H4 (cell line): ENCODE results near the gene RAB3GAP2. TPM values are rescaled to one million over a fixed set of nuclear protein-coding genes. Genes with fewer than 3 reads are reported as not detected.
"Not testable (repeated sequence)": the region's sequence is repeated elsewhere in the genome, so short reads cannot be mapped to it uniquely, and the experiment has no call there.

ENCODE experiments used
- DNase-seq: peaks from one replicate; pipeline ENCODE4 v3.0.0-alpha.2; 2015; ENCODE audit warnings: low spot score
- total RNA-seq: library from RNA; depleted of rRNA; stranded (reverse); fragments of >200 nt; shearing (Covaris generic); gene quantifications from 2 replicates; pipeline ENCODE4 v1.2.3, GENCODE V29; 2014; rRNA removed

RAB3GAP2 gene, protein sequence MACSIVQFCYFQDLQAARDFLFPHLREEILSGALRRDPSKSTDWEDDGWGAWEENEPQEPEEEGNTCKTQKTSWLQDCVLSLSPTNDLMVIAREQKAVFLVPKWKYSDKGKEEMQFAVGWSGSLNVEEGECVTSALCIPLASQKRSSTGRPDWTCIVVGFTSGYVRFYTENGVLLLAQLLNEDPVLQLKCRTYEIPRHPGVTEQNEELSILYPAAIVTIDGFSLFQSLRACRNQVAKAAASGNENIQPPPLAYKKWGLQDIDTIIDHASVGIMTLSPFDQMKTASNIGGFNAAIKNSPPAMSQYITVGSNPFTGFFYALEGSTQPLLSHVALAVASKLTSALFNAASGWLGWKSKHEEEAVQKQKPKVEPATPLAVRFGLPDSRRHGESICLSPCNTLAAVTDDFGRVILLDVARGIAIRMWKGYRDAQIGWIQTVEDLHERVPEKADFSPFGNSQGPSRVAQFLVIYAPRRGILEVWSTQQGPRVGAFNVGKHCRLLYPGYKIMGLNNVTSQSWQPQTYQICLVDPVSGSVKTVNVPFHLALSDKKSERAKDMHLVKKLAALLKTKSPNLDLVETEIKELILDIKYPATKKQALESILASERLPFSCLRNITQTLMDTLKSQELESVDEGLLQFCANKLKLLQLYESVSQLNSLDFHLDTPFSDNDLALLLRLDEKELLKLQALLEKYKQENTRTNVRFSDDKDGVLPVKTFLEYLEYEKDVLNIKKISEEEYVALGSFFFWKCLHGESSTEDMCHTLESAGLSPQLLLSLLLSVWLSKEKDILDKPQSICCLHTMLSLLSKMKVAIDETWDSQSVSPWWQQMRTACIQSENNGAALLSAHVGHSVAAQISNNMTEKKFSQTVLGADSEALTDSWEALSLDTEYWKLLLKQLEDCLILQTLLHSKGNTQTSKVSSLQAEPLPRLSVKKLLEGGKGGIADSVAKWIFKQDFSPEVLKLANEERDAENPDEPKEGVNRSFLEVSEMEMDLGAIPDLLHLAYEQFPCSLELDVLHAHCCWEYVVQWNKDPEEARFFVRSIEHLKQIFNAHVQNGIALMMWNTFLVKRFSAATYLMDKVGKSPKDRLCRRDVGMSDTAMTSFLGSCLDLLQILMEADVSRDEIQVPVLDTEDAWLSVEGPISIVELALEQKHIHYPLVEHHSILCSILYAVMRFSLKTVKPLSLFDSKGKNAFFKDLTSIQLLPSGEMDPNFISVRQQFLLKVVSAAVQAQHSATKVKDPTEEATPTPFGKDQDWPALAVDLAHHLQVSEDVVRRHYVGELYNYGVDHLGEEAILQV (N-terminal part only)
- 8.3 and 10.6 TPM in 2 replicates for total RNA-seq

DNA sequence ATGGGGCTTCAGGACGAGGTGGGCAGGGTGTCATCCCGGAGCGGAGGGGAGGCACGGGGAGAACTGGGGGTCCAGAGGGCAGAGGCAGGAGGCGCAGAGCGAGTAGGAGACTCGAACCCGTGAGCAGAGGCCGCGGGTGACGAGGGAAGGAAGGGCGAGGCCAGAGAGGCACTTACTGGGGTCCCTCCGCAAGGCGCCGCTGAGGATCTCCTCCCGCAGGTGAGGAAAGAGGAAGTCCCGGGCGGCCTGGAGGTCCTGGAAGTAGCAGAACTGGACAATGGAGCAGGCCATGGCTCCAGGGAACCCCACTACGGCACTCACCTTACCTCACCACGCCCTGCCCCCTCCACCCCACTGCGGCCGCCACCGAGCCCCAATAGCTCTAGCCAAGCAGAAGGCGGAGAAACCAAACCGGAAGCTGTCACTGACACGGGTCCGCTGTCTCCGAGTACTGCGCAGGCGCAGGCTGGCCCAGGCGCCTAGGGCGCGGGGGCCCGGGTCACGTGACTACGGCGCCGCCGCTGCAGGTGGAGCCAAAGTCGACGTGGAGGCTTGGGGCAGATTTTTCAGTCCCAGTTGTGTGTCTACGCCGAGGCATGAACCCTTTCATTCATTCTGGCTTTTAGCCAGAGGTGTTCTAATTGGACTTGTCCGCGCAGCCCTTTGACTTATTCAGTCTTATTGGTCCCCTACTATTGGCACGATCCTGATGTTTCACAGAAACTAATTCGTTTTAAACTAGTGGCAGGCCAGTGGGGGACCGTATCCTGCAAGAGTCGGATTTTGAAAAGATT is at the start of gene RAB3GAP2:
Gene RAB3GAP2 (minus strand): TSS at position 407 of the 794 bp plus-strand sequence. CDS start 116 bp downstream, at position 291.
- DNase-seq, result peak; percentile 88

DNA sequence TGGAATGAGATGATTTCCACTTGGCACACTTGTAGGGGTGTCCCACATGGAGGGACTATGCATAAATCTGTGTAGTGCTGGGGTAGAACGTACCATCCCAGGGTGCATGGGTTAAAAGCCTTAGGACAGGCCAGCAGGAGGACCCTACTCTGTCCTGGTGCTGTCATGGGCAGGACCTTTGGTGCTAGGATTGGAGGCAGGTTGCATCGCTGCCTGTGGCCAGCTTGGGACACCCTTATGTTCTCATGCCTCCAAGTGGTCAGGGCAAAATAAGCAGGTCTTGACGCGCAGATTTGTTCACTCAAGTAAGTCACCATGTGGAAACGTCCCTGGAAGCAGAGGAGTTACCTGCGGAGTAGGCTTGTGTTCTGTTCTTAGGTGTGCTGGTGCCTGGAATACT is 49.5 kb upstream of the RAB3GAP2 start:
- DNase-seq, result no peak

DNA sequence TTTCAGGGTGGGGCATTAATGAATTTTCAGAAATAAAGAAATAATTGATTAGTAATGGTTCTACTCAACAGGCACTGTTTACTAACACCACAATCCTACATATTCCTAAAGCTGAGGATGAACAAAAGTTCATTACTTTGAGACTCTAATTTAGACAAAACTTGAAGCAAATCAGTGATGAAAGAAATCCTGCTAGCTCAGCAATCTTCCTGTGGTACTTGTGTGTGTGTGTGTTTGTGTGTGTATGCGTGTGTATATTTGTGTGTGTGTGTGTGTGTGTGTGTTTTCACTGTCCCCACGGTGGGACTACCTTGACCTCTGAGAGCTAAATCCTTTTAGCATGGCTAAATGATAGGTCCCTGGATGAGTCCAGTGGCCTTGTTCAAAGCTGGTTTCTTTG is 48.5 kb upstream of the RAB3GAP2 start:
- DNase-seq, result no peak

DNA sequence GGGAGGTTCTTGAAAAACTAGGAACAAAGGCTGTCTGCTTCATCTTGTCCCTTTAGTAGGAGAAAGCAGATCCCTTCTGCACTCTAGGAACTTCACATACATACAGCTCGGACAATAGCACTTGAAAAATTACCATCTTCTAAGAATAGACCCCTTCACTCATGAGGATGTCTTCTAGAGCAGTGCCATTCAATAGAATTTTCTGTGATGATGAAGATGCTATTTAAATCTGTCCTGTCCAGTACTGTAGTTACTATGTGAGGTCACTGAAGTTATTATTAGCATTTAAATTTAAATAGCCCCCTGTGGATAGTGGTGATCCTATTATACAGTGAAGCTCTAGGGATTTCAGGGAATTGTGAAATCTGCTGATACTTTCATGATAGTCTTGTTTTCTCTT is 46.4 kb upstream of the RAB3GAP2 start:
- no peak for DNase-seq

DNA sequence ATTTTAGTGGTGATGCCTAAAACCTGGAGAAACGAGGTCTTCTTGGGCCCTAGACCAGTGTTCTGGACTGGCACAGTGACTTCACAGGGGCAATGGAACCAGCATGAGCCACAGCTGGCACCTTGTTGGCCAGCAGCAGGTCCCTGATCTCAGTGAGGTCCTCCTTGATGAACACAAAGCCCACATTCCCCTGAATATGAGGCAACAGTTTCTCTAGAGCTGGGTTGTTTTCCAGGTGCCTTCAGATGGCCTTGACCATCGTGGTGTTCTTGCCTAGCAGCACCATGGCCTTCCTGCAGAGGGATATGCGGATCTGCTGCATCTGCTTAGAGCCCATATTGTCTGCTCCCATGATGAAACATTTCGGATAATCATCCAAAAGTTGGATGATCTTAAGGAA is 44.9 kb upstream of the RAB3GAP2 start:
- no peak for DNase-seq

DNA sequence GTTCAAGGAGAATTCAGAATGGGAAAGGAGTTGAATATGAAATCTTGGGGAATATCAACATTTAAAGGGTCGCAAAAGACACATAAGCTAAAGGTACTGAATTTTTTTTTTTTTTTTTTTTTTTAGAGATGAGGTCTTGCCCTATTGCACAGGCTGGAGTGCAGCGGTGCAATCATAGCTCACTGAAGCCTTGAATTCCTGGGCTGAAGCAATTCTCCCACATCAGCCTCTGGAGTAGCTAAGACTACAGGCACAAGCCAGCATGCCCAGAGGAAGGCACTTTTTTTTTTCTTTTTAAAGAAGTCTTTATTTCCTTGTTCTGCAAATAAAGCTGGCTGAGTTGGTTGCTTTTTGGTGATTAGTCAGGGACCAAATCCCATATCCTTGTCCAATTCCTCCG is 44.1 kb upstream of the RAB3GAP2 start:
- DNase-seq, result no peak

DNA sequence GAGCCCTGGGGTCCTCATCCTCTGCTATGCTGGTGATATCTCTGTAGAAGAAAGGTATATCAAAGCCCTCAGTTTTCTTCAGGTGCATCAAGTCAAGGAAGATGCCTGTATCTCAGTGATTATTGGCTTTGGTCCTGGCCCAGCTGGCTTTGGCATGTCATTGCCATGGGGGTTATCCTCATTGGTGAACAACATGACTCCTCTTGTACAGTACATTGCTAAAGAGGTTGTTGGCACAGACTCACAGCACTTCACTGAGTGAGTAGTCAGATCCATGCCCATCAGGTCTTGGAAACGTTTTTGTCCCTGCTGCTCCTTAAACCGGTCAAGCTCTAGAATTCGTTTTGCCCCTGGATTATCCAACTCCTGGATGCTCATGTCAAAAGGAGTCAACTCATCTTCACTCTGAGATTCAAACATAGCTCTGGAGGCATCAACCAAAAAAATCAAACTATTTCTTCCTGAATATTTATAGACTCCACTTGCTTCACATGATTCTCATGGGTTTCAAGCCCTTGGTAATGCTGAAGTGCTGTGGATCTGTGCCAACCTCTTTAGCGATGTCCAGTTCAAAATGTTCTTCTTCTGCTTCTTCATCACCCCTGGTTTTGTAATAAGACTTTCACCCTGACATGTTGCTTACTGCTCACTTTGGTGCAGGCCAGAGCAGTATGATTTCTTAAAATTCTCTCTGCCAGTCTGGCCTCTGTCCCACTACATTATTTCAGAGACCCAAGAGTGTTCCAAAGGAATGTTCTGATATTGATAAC is 43.0 kb upstream of the RAB3GAP2 start:
- DNase-seq, result no peak

DNA sequence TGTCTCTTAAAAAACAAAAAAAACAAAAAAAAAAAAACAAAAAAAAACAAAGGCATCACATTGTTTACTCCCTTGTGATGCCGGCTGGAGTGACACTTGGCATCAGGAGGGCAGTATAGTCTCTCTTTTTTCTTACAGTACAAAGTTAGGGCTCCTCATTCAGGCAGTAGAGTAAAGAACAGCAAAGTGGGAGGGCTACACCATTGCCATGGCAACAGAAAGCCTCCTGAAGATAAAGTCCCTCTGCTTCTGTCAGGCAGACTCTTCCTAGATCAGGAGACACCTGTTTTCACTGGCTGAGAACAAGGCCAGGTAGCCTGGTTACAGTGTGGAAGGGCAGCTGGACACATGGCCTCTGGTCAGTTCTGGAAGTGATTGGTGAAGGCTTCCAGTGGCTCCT is 41.3 kb upstream of the RAB3GAP2 start:
- DNase-seq, result no peak

DNA sequence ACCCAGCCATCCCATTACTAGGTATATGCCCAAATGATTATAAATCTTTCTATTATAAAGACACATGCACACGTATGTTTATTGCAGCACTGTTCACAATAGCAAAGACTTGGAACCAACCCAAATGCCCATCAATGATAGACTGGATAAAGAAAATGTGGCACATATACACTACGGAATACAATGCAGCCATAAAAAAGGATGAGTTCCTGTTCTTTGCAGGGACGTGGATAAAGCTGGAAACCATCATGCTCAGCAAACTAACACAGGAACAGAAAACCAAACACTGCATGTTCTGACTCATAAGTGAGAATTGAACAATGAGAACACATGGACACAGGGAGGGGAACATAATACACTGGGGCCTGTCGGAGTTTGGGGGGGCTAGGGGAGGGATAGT is 37.9 kb upstream of the RAB3GAP2 start:
- not testable (repeated sequence) for DNase-seq

DNA sequence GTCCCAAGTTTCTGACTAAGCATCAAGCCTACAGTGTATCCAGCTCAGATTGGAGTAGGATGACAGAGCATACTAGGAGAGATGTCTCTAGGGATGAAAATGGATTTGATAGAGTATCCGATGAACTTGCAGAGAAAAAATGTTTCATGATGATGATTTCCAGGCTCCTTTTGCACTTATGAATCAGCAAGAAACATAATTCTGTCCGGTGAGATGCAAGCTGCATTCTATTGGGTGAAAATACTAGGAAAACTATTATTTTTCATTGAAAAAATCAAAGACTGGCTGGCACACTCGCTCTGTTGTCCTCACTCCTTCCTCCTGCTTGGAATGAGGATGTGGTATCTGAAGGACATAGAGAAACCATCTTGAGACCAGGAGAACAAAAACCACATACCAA is 35.4 kb upstream of the RAB3GAP2 start:
- no peak for DNase-seq

DNA sequence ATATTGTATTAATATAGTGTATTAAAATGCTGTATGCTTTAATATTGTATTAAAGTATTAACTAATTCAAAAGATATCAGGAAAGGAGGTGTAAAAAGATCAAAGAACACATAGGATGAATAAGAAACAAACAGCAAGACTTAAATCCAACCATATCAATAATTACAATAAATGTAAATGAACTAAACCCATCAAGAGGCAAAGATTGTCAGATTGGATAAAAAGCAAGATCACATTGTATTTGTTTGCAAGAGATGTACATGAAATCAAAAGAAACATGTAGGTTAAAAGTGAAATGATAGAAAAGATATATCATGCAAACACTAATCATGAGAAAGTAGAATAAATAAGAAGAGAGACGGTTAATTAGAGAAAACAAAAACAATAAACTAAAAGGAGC is 34.1 kb upstream of the RAB3GAP2 start:
- no peak for DNase-seq

DNA sequence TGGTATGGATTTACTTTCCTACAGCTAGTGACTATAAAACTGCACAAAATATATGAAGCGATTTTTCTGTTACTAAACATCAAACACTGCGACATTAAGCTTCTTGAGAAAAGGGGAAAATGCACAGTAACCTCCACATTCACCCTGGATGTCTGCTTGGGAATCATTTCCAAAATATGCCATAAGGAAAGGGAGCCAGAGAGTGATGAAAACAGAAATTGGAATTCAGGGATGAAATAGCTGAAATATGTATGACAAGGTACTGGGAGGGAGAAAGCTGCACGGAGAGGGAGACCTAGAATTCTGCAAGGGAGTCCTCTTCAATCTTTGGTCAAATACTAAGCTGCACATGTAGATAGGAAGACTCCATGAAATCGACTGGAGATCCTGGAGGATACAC is 31.6 kb upstream of the RAB3GAP2 start:
- no peak for DNase-seq

DNA sequence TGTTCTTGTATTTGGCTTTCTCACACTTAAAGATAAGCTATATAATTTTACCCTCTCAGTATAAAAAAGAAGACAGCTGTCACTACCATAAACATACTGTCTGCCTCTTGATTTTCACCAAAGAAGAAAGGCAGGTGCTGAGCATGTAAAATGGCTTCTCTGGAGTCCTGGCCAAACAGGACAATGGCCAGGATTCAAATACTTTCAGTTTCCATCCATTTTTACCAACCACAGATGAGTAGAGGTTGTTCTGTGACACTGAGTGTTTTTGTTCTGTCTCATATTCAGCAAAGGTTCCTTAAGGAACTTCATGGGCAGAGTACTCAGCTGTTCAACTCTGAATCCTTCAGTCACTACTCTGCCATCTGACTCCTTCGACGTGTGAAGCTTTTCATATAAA is 29.4 kb upstream of the RAB3GAP2 start:
- no peak for DNase-seq

DNA sequence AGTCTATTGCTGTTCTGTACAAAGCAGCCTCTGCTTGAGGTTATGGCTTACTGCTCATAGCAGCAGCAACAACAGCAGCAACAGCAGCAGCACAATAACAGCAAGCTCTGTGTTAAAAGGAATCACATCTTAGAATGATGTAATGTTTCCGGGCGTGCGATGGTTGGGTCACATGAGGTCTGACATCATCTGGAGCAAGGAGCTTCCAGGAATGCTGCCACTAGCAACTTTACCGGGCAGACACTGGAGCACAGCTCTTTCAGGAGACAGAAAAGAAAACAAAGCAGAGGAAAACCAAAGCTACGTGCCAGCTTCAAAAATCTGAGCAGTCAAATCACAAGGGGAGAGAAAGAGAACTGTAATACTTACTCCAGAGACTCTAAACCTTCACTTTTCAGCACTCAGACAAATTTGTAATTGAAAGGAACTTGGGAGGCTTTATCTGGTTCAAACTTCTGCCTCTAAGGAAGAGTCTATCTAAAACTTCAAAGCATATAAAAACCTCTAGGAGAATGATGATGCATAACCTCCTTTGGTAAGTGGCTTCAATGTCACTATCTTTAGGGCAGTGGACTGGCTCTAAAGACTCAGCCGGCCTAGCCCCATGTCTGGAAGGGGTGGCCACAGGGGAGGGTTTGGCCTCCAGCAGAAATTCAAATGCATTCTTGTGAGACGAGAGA is 28.3 kb upstream of the RAB3GAP2 start:
- DNase-seq, result peak; percentile 96

DNA sequence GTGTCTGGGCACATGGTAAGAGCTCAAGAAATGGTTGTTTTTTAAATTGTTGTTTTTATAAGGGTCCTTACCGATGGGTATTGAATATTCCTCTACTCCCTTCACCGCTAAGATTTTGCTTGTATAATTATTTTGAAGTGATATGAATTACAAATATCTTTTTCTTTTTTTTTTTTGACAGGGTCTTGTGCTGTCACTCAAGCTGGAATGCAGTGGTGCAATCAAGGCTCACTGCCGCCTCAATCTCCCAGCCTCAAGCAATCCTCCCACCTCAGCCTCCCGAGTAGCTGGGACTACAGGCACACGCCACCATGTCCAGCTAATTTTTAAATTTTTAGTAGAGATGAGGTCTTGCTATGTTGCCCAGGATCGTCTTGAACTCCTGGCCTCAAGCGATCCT is 27.1 kb upstream of the RAB3GAP2 start:
- DNase-seq, result no peak

DNA sequence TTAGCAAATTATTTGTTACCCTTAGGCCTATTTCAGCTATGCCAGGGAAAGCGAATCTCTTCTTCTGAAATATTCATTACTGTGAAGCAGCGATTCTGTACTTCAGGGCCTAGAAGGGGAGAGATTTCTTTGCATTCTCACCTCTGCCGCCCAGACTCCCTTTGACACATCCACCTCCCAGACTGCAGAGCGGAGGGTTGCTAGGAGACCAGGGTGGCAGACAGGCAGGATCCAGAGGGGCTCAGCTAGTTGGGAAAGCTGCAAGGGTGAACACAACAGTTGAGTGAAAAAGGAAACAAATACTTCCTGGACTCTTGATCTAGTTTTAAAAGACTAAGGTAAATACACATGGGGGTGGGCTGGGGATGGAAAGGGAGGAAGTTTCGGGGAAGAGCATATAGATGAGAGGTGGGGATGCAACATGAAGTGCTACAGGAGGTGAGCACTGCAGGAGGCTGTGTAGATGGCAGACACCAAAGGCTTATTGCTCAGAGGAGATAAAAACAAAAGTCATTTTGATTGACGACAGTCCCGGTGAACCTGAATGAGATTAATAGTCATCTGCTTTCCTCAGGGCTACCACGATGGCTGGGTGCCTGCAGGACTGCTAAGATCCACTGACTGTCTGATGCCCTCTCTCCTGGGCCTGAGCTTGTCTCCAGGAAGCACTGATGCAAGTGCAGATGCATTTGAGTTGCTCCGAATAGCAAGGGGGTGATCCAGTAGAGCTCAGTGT is 26.4 kb upstream of the RAB3GAP2 start:
- DNase-seq, result no peak

DNA sequence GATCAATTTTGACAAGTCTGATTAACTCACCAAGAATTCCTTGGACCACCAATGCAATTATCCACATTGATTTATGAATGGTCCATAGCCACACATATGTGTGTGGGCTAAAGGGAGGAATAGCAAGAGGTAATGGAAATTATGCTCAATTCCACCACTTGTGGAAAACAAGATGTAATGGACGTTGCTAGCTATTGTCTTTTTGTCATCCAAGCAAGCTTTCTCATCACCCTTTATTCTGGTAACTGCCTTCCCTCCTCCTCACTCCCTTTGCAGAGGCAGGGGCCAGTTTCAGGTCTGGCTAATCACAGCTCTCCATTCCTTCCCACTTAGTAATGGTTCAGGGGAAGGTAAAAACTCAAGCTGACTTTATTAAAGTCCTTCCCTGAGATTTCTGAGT is 24.7 kb upstream of the RAB3GAP2 start:
- no peak for DNase-seq

DNA sequence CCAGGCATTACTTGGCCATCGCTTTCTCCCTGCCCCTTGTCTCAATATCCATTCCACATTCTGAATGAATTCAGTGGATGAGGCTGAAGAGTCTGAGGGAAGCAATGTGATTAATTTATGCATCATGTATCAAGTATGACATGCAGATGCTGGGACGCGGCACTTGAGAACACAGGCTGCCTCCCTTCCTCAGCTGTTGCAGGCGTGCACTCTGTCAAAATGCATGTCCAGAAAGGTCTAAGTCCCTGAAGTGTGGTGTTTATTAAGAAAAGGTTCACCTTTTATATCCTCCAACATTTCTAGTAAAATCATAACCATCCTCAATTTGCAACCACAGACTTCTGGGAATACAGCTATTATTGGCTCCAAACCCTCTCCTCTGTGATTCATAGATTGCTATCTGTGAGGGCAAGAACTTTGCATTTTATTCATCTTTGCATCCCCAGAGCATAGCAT is 22.6 kb upstream of the RAB3GAP2 start:
- no peak for DNase-seq

DNA sequence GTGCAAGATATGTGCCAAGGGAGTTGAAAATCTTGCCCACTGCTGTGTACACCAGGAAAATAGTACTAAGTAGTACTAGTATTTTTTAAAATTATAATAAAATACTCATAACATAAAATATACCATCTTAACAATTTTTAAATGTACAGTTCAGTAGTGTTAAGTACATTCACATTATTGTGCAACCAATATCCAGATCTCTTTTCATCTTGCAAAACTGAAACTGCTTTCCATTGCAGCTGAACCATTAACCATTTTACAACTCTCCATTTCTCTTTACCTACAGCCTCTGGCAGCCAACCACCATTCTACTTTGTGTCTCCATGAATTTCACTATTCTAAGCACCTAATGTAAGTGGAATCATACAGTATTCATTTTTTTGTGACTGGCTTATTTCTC is 19.3 kb upstream of the RAB3GAP2 start:
- DNase-seq, result no peak
